ENCODE measurements around the gene DNAJB6.

The DNAJB6 gene

GRCh38 chr7:157313645-157314044 is 23.2 kb upstream of the DNAJB6 start:
- no peak for TF ChIP-seq RAD21 (IDR thresholded peaks at IDR 0.05; ENCODE audit: low read depth)
- TF ChIP-seq TEAD4 (IDR thresholded peaks at IDR 0.05): no peak
- no peak for TF ChIP-seq FOXM1 (IDR thresholded peaks at IDR 0.05; ENCODE audit: borderline replicate concordance, low read depth)
- no peak for TF ChIP-seq REST (IDR thresholded peaks at IDR 0.05; ENCODE audit: low read depth)
- TF ChIP-seq MAX (IDR thresholded peaks at IDR 0.05): no peak

GRCh38 chr7:157318015-157318706 is 18.6 kb upstream of the DNAJB6 start:
- TF ChIP-seq TEAD4 (IDR thresholded peaks at IDR 0.05) (no peak), EGR1 (IDR thresholded peaks at IDR 0.05) (no peak), TCF12 (IDR thresholded peaks at IDR 0.05; ENCODE audit: low read depth) (no peak), USF1 (IDR thresholded peaks at IDR 0.05) (no peak), TAF1 (IDR thresholded peaks at IDR 0.05; ENCODE audit: low read depth) (no peak), CEBPB (IDR thresholded peaks at IDR 0.05) (no peak), NFIC (IDR thresholded peaks at IDR 0.05) (no peak)

- TF ChIP-seq MAX (IDR thresholded peaks at IDR 0.05) (no peak), EGR1 (IDR thresholded peaks at IDR 0.05) (no peak), YY1 (IDR thresholded peaks at IDR 0.05; ENCODE audit: low read depth) (no peak), ZBTB7A (IDR thresholded peaks at IDR 0.05; ENCODE audit: low read depth) (no peak), EP300 (IDR thresholded peaks at IDR 0.05; ENCODE audit: borderline replicate concordance) (no peak), USF1 (IDR thresholded peaks at IDR 0.05) (no peak), NFIC (IDR thresholded peaks at IDR 0.05) (no peak), TAF1 (IDR thresholded peaks at IDR 0.05; ENCODE audit: low read depth) (no peak), TCF12 (IDR thresholded peaks at IDR 0.05; ENCODE audit: low read depth) (no peak), FOXM1 (IDR thresholded peaks at IDR 0.05; ENCODE audit: borderline replicate concordance, low read depth) (no peak), RAD21 (IDR thresholded peaks at IDR 0.05; ENCODE audit: low read depth) (no peak), REST (IDR thresholded peaks at IDR 0.05; ENCODE audit: low read depth) (no peak), CREB1 (IDR thresholded peaks at IDR 0.05; ENCODE audit: low read depth) (no peak), CEBPB (IDR thresholded peaks at IDR 0.05) (no peak), TEAD4 (IDR thresholded peaks at IDR 0.05) (no peak)
Observed at GRCh38 chr7:157320608-157320980, 16.2 kb upstream of the DNAJB6 start.

GRCh38 chr7:157323401-157323800 is 13.4 kb upstream of the DNAJB6 start:
- TF ChIP-seq FOXM1 (IDR thresholded peaks at IDR 0.05; ENCODE audit: borderline replicate concordance, low read depth) (no peak), CEBPB (IDR thresholded peaks at IDR 0.05) (no peak), EGR1 (IDR thresholded peaks at IDR 0.05) (no peak), YY1 (IDR thresholded peaks at IDR 0.05; ENCODE audit: low read depth) (no peak), TAF1 (IDR thresholded peaks at IDR 0.05; ENCODE audit: low read depth) (no peak), TCF12 (IDR thresholded peaks at IDR 0.05; ENCODE audit: low read depth) (no peak), NFIC (IDR thresholded peaks at IDR 0.05) (no peak), USF1 (IDR thresholded peaks at IDR 0.05) (no peak), REST (IDR thresholded peaks at IDR 0.05; ENCODE audit: low read depth) (no peak), TEAD4 (IDR thresholded peaks at IDR 0.05) (no peak), EP300 (IDR thresholded peaks at IDR 0.05; ENCODE audit: borderline replicate concordance) (no peak), ZBTB7A (IDR thresholded peaks at IDR 0.05; ENCODE audit: low read depth) (no peak), CREB1 (IDR thresholded peaks at IDR 0.05; ENCODE audit: low read depth) (no peak), RAD21 (IDR thresholded peaks at IDR 0.05; ENCODE audit: low read depth) (no peak), MAX (IDR thresholded peaks at IDR 0.05) (no peak)
